Ecto neural progenitor cell (in vitro differentiated cells): ENCODE data around the gene PCDHA13.
"Not testable (repeated sequence)": the region's sequence is repeated elsewhere in the genome, so short reads cannot be mapped to it uniquely, and the experiment has no call there.

ENCODE experiments used
- DNase-seq: peaks from one replicate; pipeline ENCODE4 v3.0.0-alpha.2; 2018; ENCODE audit warnings: low spot score

The PCDHA13 gene

GRCh38 chr5:140868721-140869554, 13.0 kb upstream of the PCDHA13 start, which contains the start of gene PCDHA11:
TSS of gene PCDHA11 (plus strand) at chr5:140868957. CDS start at chr5:140869104, 147 bp downstream.
- peak; percentile 44 for DNase-seq

DNA sequence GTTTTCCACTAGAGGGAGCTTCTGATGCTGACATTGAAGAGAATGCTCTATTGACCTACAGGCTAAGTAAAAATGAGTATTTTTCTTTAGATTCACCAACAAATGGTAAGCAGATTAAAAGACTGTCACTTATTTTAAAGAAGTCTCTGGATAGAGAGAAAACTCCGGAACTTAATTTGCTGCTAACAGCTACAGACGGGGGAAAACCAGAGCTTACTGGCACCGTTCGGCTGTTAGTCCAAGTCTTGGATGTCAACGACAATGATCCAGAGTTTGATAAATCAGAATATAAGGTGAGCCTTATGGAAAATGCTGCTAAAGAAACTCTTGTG, 12.4 kb upstream of the PCDHA13 start:
- DNase-seq = no peak

GRCh38 chr5:140870221-140871201, 11.4 kb upstream of the PCDHA13 start:
- DNase-seq = no peak

GRCh38 chr5:140875085-140876065, 6.5 kb upstream of the PCDHA13 start, which contains the start of gene PCDHA12:
TSS of gene PCDHA12 (plus strand) at chr5:140875308. CDS start at chr5:140875473, 165 bp downstream.
- DNase-seq = peak; percentile 61

DNA sequence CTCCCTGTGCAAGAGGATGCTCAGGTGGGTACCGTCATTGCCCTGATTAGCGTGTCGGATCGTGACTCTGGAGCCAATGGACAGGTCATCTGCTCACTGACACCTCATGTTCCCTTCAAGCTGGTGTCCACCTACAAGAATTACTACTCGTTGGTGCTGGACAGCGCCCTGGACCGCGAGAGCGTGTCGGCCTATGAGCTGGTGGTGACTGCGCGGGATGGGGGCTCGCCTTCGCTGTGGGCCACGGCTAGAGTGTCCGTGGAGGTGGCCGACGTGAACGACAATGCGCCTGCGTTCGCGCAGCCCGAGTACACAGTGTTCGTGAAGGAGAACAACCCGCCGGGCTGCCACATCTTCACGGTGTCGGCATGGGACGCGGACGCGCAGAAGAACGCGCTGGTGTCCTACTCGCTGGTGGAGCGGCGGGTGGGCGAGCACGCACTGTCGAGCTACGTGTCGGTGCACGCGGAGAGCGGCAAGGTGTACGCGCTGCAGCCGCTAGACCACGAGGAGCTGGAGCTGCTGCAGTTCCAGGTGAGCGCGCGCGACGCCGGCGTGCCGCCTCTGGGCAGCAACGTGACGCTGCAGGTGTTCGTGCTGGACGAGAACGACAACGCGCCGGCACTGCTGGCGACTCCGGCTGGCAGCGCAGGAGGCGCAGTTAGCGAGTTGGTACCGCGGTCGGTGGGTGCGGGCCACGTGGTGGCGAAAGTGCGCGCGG, 5.2 kb upstream of the PCDHA13 start:
- DNase-seq = not testable (repeated sequence)

DNA sequence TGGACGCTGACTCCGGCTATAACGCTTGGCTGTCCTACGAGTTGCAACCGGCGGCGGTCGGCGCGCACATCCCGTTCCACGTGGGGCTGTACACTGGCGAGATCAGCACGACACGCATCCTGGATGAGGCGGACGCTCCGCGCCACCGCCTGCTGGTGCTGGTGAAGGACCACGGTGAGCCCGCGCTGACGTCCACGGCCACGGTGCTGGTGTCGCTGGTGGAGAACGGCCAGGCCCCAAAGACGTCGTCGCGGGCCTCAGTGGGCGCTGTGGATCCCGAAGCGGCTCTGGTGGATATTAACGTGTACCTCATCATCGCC, 4.7 kb upstream of the PCDHA13 start:
- DNase-seq = no peak

- peak; percentile 51 for DNase-seq
These were observed 621 bp downstream of the PCDHA13 start for GRCh38 chr5:140882591-140882899.

- no peak for DNase-seq
These were observed 1.4 kb downstream of the PCDHA13 start for GRCh38 chr5:140883373-140883772.

DNA sequence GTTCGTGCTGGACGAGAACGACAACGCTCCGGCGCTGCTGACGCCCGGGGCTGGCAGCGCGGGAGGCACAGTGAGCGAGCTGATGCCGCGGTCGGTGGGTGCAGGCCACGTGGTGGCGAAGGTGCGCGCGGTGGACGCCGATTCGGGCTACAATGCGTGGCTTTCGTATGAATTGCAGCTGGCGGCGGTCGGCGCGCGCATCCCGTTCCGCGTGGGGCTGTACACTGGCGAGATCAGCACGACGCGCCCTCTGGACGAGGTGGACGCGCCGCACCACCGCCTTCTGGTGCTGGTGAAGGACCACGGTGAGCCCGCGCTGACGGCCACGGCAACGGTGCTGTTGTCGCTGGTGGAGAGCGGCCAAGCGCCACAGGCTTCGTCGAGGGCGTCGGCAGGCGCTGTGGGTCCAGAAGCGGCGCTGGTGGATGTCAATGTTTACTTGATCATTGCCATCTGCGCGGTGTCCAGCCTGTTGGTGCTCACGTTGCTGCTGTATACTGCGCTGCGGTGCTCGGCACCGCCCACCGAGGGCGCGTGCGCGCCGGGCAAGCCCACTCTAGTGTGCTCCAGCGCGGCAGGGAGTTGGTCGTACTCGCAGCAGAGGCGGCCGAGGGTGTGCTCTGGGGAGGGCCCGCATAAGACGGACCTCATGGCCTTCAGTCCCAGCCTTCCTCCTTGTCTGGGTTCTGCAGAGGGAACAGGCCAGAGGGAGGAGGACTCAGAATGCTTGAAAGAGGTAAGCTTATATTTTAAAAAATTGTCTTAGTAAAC, 2.2 kb downstream of the PCDHA13 start:
- DNase-seq = no peak

GRCh38 chr5:140916325-140916724, 34.4 kb downstream of the PCDHA13 start:
- no peak for DNase-seq

DNA sequence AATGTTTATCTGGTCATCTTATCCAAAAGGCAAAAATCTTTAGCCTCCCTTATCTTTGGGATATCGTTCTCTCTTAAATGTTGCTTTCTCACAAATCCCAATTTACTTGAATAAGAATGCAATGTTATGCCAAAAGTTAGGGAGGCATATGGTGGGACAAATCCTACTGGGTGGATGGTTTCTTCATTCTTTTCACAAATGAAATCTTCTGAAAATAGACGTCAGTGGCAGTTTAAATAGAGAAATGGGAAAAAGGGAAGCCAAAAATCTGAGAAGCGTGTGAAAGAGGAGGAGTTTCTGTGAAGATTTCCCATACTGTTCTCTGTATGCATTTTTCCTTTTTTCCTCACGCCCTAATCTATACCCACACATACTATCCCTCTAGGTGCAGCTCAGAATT, 41.7 kb downstream of the PCDHA13 start:
- no peak for DNase-seq

DNA sequence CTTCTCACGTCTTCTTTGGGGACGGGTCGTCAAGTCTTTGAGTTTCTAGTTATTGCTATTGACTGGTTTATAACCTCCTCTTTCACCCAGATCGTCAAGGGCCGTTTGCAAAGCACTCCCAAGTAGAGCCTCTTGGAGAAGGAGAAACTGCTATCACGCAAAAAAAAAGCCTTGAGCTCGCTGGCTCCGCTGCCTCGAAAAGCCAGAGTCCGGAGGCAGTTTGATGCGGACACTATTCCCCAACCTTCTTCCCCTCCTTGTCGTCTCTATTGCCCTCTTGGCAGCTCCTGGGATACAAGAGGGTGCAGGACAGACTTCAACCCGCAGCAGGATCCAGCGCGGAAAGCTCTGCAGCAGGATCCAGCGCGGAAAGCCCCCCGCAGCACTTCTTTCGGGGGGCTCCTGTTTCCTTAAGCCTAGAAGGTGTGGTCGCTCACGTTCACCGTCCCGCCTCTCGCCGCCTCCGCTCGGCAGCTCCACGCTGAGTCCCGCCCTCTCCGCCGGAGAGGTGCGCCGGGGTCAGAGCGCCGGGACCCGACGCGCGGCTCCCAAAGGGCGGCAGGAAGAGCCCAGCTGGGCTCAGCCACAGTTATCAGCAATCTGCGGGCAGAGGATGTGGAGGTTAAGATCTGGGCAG, 44.0 kb downstream of the PCDHA13 start, which contains the start of gene PCDHAC1:
TSS of gene PCDHAC1 (plus strand) at position 494 of the 637 bp plus-strand sequence. CDS start 594 bp downstream, outside the sequence.
- no peak for DNase-seq

DNA sequence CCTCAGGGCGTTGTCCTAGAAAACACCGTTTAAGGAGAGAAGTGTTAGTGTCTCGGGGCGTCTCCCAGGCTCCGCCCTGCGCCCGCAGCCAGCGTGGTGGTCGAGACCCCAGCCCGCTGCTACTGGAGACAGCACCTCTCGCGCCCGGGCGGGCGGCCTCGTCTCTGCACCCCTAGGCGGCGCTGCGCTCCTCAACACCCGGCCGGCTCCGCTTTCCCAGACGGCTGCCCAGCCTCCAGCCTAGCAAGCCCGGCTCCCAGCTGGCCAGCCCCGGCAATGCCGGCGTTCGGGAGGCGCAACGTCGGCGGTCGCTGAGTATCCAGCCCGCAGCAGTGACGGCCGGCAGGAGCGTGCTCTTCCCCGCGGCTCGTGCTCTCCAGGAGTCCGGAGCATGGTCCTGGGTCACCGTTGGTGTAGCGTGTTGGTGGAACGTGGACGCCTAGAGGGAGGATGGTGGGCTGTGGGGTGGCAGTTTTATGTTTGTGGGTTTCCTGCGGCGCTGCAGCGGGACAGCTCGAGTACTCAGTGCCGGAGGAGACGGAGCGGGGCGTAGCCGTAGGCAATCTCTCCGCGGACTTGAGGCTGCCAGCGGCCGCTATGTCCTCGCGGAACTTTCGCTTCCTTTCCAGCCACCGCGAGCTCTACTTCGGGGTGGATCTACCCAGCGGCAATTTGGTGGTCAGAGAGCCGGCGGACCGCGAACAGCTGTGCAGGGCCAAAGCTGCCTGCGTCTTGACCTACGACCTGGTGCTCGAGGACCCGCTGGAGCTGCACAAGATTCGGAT, 44.7 kb downstream of the PCDHA13 start:
- DNase-seq = peak; percentile 97

DNA sequence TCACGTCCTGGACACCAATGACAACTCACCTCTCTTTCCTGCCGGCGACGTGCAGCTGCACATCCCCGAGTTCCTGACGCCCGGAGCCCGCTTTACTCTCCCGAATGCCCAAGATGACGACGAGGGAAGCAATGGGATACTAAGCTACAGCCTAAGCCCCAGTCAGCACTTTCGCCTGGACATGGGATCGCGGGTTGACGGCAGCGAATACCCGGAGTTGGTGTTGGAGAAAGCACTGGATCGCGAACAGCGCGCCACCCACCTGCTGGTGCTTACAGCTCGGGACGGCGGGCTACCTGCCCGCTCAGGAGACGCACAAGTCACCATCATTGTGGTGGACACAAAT, 45.3 kb downstream of the PCDHA13 start:
- DNase-seq = peak; percentile 60
